Measurements from ENCODE around the gene LGALS13.

- TF ChIP-seq, protein P1, sequence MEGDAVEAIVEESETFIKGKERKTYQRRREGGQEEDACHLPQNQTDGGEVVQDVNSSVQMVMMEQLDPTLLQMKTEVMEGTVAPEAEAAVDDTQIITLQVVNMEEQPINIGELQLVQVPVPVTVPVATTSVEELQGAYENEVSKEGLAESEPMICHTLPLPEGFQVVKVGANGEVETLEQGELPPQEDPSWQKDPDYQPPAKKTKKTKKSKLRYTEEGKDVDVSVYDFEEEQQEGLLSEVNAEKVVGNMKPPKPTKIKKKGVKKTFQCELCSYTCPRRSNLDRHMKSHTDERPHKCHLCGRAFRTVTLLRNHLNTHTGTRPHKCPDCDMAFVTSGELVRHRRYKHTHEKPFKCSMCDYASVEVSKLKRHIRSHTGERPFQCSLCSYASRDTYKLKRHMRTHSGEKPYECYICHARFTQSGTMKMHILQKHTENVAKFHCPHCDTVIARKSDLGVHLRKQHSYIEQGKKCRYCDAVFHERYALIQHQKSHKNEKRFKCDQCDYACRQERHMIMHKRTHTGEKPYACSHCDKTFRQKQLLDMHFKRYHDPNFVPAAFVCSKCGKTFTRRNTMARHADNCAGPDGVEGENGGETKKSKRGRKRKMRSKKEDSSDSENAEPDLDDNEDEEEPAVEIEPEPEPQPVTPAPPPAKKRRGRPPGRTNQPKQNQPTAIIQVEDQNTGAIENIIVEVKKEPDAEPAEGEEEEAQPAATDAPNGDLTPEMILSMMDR (IDR thresholded peaks at IDR 0.05) = no peak
- no peak for TF ChIP-seq POLR2AphosphoS5 (IDR thresholded peaks at IDR 0.05)
These were observed 15.4 kb downstream of the LGALS13 start for GRCh38 chr19:39617745-39618144.
